Measurements from ENCODE around the gene MBP. TPM values are rescaled to one million over a fixed set of nuclear protein-coding genes. Genes with fewer than 3 reads are reported as not detected.

Gene MBP
- total RNA-seq, 1 experiment from 2014 or later, result 31.6 TPM

DNA sequence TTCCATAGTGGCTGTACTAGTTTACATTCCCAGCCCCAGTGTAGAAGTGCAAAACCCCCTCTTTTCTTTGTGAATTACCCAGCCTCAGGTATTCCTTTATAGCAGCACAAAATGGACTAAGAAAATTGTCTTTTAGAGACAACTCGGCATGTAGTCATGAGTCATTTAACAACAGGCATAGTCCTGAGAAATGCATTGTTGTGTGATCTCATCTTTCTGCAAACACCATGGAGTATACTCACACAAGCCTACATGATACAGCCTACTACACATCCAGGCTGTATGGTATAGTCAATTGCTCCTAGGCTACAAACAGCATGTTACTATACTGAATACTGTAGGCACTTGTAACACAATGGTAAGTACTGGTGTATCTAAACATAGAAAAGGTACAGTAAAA lies 44.4 kb upstream of the MBP start:
- POLR2A ChIA-PET, result no interaction called here
- no TSS peak for BruUV-seq (replicated peaks)
- no peaks in the 10 kb centered on the region for H3K27me3 Mint-ChIP-seq (ENCODE audit: insufficient read depth, unreplicated experiment)
- no peaks in the 10 kb centered on the region for H3K36me3 Mint-ChIP-seq (ENCODE audit: insufficient read depth, unreplicated experiment)
- DNase-seq (ENCODE audit: unreplicated experiment), result no peak
- intact Hi-C loops (cut with micrococcal nuclease), result no loop called here
- TF ChIP-seq, protein P1, sequence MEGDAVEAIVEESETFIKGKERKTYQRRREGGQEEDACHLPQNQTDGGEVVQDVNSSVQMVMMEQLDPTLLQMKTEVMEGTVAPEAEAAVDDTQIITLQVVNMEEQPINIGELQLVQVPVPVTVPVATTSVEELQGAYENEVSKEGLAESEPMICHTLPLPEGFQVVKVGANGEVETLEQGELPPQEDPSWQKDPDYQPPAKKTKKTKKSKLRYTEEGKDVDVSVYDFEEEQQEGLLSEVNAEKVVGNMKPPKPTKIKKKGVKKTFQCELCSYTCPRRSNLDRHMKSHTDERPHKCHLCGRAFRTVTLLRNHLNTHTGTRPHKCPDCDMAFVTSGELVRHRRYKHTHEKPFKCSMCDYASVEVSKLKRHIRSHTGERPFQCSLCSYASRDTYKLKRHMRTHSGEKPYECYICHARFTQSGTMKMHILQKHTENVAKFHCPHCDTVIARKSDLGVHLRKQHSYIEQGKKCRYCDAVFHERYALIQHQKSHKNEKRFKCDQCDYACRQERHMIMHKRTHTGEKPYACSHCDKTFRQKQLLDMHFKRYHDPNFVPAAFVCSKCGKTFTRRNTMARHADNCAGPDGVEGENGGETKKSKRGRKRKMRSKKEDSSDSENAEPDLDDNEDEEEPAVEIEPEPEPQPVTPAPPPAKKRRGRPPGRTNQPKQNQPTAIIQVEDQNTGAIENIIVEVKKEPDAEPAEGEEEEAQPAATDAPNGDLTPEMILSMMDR (IDR thresholded peaks at IDR 0.05; ENCODE audit: unreplicated experiment), result no peak
- no peak overlapping the region for H3K4me3 Mint-ChIP-seq (ENCODE audit: unreplicated experiment)
- CTCF ChIA-PET, result interaction anchor here (0.6 to 2.8 kb wide), 3 partner anchors 34 to 194 kb away, joined by 3 to 10 read pairs (median 3); no protein-coding TSS in a partner anchor
- H3K4me1 Mint-ChIP-seq (ENCODE audit: insufficient read depth, unreplicated experiment), result no peaks in the 10 kb centered on the region
- no peaks in the 10 kb centered on the region for H3K9me3 Mint-ChIP-seq (ENCODE audit: unreplicated experiment)
- H3K27ac Mint-ChIP-seq (ENCODE audit: low read depth, unreplicated experiment), result no peak overlapping the region

- no peak overlapping the region for H3K4me3 Mint-ChIP-seq (ENCODE audit: unreplicated experiment)
- no TSS peak for BruUV-seq (replicated peaks)
- ChIA-PET CTCF (interaction anchor here (0.6 to 1.4 kb wide), 2 partner anchors 38 to 173 kb away, joined by 4 read pairs; no protein-coding TSS in a partner anchor), POLR2A (interaction anchor here (0.6 kb wide), 1 partner anchor 22 kb away, joined by 3 read pairs; no protein-coding TSS in a partner anchor)
- no peak overlapping the region for H3K27ac Mint-ChIP-seq (ENCODE audit: low read depth, unreplicated experiment)
- H3K27me3 Mint-ChIP-seq (ENCODE audit: insufficient read depth, unreplicated experiment), result no peaks in the 10 kb centered on the region
- DNase-seq (ENCODE audit: unreplicated experiment), result no peak
- TF ChIP-seq, protein P1 (IDR thresholded peaks at IDR 0.05; ENCODE audit: unreplicated experiment), result no peak
- intact Hi-C loops (cut with micrococcal nuclease), result no loop called here
- no peaks in the 10 kb centered on the region for H3K9me3 Mint-ChIP-seq (ENCODE audit: unreplicated experiment)
- no peaks in the 10 kb centered on the region for H3K36me3 Mint-ChIP-seq (ENCODE audit: insufficient read depth, unreplicated experiment)
- no peaks in the 10 kb centered on the region for H3K4me1 Mint-ChIP-seq (ENCODE audit: insufficient read depth, unreplicated experiment)
These were observed 40.9 kb upstream of the MBP start for GRCh38 chr18:77173275-77174030.

- ChIA-PET POLR2A (no interaction called here), CTCF (no interaction called here)
- Mint-ChIP-seq H3K27me3 (ENCODE audit: insufficient read depth, unreplicated experiment) (no peaks in the 10 kb centered on the region), H3K4me1 (ENCODE audit: insufficient read depth, unreplicated experiment) (peaks cover 3% of the 10 kb centered on the region), H3K9me3 (ENCODE audit: unreplicated experiment) (no peaks in the 10 kb centered on the region), H3K27ac (ENCODE audit: low read depth, unreplicated experiment) (no peak overlapping the region), H3K4me3 (ENCODE audit: unreplicated experiment) (no peak overlapping the region), H3K36me3 (ENCODE audit: insufficient read depth, unreplicated experiment) (no peaks in the 10 kb centered on the region)
- intact Hi-C loops (cut with micrococcal nuclease), result no loop called here
- TF ChIP-seq, protein P1 (IDR thresholded peaks at IDR 0.05; ENCODE audit: unreplicated experiment), result no peak
- no peak for DNase-seq (ENCODE audit: unreplicated experiment)
- BruUV-seq (replicated peaks), result no TSS peak
These were observed 38.4 kb upstream of the MBP start for GRCh38 chr18:77170890-77171410.

DNA sequence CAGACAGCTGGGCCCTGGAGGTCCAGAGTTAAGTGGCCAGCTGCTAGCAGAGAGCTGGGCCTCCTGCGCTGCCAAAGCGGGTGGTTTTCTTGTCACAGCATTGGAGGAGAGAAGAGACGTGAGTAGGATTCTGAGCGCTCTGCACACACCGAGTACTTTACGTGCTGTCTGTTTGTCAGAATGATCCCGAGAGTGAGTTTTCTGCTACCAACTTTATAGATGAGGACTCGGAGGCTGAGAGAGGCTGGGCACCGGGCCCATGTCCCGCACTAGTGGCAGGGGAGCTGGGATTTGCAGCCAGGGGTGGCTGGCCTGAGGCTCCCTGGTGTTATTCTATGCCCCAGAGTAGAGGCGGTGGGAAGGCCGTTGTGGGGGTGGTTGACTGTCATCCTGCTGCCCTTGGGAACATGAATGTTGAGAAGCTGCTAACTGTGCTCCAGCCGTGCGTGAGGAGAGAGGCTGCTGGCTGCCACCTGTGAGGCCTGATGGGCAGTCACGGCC lies 36.3 kb upstream of the MBP start:
- H3K27ac Mint-ChIP-seq (ENCODE audit: low read depth, unreplicated experiment), result no peak overlapping the region
- TF ChIP-seq, protein P1 (IDR thresholded peaks at IDR 0.05; ENCODE audit: unreplicated experiment), result no peak
- POLR2A ChIA-PET, result interaction anchor here (0.5 kb wide), 1 partner anchor 188 kb away, joined by 3 read pairs; no protein-coding TSS in a partner anchor
- DNase-seq (ENCODE audit: unreplicated experiment), result no peak
- CTCF ChIA-PET, result no interaction called here
- no peaks in the 10 kb centered on the region for H3K9me3 Mint-ChIP-seq (ENCODE audit: unreplicated experiment)
- H3K4me3 Mint-ChIP-seq (ENCODE audit: unreplicated experiment), result no peak overlapping the region
- intact Hi-C loops (cut with micrococcal nuclease), result no loop called here
- peaks cover 12% of the 10 kb centered on the region for H3K4me1 Mint-ChIP-seq (ENCODE audit: insufficient read depth, unreplicated experiment)
- BruUV-seq (replicated peaks), result no TSS peak
- no peaks in the 10 kb centered on the region for H3K27me3 Mint-ChIP-seq (ENCODE audit: insufficient read depth, unreplicated experiment)
- no peaks in the 10 kb centered on the region for H3K36me3 Mint-ChIP-seq (ENCODE audit: insufficient read depth, unreplicated experiment)
